ENCODE data around the gene RPSA.
"Not testable (repeated sequence)": the region's sequence is repeated elsewhere in the genome, so short reads cannot be mapped to it uniquely, and the experiment has no call there.

The RPSA gene

DNA sequence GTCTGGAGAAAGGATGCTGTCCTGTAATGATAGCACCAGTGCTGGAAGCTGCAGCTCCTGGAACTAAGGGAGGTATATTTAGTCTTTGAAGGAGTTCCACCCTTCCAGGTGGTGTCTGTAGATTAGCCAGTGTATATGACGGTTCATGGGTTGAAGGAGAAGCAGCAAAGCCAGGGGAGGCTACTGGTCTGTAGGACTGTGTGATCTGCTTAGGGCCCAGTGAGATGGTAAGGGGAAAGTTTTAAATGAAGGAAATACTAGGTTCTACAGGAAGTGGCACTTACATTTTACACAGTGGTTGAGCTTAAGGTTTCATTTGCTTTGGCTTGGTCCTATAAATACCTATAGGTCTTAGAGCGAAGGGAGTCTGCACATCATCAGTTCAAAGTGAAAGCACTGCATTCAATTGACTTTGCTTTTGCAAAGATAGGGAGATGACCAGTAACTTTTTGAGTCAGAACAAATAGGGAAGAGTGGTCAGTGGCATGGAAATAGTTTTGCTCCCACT, 17.7 kb upstream of the RPSA start:
- DNase-seq (ENCODE audit: low read depth) = no peak

GRCh38 chr3:39390181-39390580, 16.3 kb upstream of the RPSA start:
- DNase-seq (ENCODE audit: low read depth) = no peak

DNA sequence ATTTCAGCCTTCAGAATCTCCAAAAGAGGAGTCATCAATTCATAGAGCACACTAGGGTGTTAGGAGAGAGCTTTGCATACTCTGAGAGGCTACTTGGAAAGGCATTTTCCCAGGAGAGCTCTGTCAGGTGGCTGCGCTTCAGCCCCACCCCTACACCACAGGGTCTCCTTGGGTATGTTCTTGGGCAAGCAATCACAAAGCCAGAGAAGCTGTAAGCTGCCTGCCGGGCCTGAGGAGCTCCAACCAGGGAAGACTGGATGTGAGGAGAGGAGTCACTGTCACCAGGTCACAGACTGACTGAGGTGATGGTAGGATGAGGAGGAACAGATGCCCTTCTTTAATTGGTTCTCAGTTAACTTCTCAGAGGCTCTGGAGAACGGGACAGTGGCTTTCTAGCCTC, 9.8 kb upstream of the RPSA start:
- DNase-seq (ENCODE audit: low read depth) = no peak

DNA sequence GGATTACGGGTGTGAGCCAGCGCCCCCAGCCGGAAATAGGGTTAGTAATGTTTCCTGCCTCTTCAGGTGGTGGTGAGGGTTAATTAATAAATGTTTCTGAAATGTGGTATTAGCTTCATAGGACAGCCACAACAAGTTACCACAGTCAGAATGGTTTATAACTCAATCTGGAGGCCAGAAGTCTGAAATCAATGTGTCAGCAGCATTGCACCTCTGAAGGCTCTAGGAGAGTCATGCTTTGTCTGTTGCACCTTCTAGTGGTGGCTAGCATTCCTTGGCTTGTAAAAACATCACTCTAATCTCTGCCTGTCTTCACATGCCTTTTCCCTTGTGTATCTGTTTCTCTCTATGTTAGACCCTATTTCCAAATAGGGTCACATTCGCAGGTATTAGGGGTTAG, 7.8 kb upstream of the RPSA start:
- DNase-seq (ENCODE audit: low read depth) = no peak

- DNase-seq (ENCODE audit: low read depth) = no peak
Observed at GRCh38 chr3:39401983-39402382, 4.5 kb upstream of the RPSA start.

DNA sequence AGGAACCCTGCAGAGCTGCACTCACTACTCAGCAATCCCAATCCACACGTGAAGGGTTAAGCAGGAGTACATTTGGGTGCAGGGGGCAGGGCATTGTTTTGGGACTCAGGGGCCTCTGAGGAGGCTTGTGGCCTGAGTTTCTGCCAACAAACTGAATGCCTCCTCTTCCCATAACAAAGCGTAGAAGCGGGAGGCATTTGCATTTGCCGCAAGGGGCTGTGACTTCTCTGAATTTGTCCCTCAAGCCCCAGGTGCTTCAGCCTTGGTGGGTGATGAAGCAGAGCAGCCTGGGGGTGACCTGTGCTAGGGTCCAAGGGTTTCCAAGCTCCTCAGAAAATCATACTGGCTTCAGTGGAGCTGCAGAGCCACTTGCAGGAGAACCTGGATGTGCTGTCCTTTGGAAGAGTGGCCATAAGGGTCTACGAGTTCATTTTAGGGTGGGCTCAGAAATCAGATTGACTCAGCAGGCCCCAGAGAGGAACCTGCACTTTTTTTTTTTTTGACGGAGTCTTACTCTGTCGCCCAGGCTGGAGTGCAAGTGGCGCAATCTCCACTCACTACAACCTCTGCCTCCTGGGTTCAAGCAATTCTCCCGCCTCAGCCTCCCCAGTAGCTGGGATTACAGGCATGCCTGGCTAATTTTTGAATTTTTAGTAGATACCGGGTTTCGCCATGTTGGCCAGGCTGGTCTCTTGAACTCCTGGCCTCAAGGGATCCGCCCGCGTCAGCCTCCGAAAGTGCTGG, 1.4 kb upstream of the RPSA start:
- no peak for DNase-seq (ENCODE audit: low read depth)

GRCh38 chr3:39405687-39406367, 693 bp upstream of the RPSA start:
- DNase-seq (ENCODE audit: low read depth) = no peak

GRCh38 chr3:39407259-39407629, 724 bp downstream of the RPSA start:
- no peak for DNase-seq (ENCODE audit: low read depth)

DNA sequence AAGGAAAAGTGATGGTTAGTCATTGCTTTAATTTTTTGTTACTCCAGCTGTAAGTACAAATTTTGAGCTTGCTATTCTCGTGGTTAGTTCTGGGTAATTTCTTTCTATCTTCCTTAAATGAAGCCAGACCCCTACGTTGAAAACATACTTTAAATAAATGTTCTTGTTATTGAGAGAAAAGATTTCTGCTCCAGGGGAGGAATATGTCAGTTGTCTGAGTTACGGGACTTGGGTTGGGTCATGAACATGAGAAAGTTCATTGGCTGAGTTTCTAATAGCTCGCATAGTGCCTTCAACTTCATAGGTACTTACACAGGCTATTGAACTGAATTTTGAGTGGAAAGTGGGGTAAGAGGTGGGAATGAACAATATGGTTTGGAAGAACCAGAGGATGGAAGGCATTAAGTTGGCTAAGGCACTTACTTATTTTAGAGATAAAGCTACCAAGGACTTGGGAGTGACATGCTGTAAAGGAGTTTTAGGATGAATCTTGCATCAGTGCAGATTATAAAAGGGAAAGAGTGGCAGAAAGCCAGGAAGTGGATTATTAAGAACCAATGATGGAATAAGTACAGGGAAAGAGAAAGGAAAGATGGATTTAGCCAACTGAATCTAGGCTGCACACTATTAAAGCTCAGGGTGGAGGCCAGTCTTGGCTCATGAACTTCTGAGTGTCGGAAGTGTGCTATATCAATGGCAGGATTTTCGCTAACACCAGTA, 1.4 kb downstream of the RPSA start:
- no peak for DNase-seq (ENCODE audit: low read depth)

- DNase-seq (ENCODE audit: low read depth) = no peak
Observed at GRCh38 chr3:39408493-39409372, 2.2 kb downstream of the RPSA start.

DNA sequence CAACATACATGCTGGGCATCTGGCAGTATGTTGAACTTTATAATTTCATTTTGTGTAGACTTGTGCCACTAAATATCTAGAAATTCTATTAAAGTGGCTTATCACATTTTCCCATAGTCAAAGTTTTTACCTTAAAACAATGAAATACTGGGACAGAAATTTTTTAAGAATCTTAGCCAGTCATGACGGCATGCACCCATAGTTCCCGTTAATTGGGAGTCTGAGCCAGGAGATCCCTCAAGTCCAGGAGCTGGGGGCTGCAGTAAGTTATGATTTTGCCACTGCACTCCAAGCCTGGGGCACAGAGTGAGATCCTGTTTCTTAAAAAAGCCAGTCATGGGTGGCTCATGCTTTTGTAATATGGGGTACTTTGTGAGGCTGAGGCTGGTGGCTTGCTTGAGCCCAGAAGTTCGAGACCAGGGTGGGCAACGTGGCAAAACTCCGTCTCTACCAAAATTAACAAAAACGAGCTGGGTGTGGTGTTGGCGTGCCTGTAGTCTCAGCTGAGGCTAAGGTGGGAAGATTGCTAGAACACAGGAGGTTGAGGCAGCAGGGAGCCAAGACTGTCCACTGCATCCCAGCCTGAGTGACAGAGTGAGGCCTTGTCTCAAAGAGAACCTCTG, 3.1 kb downstream of the RPSA start:
- DNase-seq (ENCODE audit: low read depth) = no peak

GRCh38 chr3:39410893-39411292, 4.4 kb downstream of the RPSA start:
- DNase-seq (ENCODE audit: low read depth) = no peak

DNA sequence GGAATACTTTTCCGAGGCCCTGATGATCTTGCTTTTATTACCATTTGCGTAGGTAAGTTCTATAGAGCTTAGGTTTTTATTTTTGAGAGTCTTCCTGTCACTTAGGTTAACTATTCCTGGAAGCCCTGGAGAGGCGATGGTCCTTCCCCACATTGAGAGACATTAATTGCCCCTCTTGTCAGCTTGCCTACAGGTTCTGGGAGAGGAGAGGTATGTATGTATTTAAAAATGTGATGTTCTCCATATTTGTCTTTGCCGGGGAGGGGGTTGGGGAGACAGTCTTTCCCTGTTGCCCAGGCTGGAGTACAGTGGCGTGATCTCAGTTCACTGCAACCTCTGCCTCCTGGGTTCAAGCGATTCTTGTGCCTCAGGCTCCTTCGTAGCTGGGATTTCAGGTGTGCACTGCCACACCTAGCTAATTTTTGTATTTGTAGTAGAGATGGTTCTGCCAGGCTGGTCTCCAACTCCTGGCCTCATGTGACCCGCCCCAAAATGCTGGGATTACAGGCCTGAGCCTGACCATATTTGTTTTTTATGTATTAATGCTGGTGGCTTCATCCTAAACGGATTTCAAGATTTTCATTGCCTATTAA, 6.2 kb downstream of the RPSA start:
- DNase-seq (ENCODE audit: low read depth) = no peak

GRCh38 chr3:39413691-39414420, 7.3 kb downstream of the RPSA start:
- no peak for DNase-seq (ENCODE audit: low read depth)

DNA sequence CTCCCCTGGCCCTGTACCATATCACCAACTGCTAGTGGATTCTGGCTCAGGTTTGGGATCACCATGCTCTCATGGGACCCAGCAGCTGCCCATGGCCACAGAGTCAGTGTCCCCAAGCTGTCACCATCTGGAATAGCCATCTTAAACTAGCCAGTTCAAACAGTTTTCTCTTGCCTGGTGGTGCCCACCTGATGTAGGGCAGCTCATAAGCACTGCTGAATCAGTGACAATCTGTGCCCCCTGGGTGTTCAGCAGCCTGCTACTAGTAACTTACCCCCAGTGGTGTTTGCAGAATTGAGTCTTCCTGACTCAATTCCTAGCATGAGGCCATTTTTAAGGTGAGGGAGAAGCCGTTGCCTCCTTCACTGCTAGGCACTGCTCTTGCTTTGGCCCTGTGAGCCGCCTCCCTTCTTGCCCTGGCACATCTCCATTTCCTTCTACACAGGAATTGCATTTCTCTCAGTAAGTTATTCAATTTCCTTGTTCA, 7.9 kb downstream of the RPSA start:
- no peak for DNase-seq (ENCODE audit: low read depth)

DNA sequence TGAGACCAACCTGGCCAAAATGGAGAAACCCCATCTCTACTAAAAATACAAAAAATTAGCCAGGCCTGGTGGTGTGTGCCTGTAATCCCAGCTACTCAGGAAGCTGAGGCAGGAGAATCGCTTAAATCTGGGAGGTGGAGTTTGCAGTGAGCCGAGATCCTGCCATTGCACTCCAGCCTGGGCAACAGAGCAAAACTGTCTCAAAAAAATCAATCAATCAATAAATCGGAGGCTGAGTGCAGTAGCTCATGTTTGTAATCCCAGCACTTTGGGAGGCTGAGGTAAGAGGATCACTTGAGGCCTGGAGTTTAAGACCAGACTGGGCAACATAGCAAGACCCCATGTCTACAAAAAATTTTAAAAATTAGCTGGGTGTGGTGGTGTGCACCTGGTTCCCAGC, 8.8 kb downstream of the RPSA start:
- DNase-seq (ENCODE audit: low read depth) = not testable (repeated sequence)

DNA sequence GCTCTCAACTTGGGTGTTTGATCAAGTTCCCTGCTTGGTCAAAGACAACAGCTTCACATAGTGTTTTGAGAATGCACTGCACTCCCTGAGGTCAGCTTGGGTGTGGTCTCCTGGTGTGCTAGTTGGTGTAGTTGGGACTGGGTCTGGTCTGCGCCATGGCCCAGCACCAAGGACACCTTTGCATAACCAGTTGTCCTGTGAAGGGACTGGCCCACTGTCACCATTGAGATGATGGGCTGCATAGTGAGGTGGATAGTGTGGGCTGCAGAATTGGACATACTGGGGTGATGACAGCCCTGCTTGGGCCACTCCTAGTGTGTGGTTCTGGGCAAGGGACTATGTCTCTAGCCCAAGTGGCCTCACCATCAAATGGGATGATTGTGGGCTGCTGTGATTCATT, 9.5 kb downstream of the RPSA start:
- no peak for DNase-seq (ENCODE audit: low read depth)

DNA sequence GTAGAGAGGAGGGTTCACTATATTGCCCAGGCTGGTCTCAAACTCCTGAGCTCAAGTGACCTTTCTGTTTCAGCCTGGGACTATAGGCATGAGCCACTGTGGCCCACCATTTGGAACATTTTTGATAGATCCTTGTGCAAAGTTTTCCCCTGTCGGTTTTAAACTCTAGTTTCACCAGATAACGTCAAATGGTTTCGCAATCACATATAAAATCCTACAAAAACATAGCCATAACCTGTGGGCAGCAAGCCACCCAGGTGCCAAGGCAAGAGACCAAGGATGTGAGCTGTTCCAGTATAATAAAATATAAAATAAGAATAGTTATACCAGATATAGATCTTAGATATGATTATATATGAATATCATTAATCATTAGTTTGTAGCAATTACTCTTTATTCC, 10.5 kb downstream of the RPSA start:
- DNase-seq (ENCODE audit: low read depth) = not testable (repeated sequence)

GRCh38 chr3:39418556-39419225, 12.2 kb downstream of the RPSA start:
- DNase-seq (ENCODE audit: low read depth) = not testable (repeated sequence)
